Measurements from ENCODE around the gene PAPSS1. TPM values are rescaled to one million over a fixed set of nuclear protein-coding genes. Genes with fewer than 3 reads are reported as not detected.

Gene PAPSS1
- total and polyA plus RNA-seq, 9 of the 15 experiments (the other 6 are each of a cell fraction or from before 2014, with no cell fraction given): 21.1 to 53.9 (median 41.9) TPM

- TF ChIP-seq DNMT1 (IDR thresholded peaks at IDR 0.05) (no peak), RNF2 (IDR thresholded peaks at IDR 0.05) (0 out of 2 replicates have a peak, but pooled peaks have one; percentile 15), ZNF165 (CRISPR knock-in tag; IDR thresholded peaks at IDR 0.05; ENCODE audit: borderline replicate concordance) (no peak), THAP7 (CRISPR knock-in tag; IDR thresholded peaks at IDR 0.05) (no peak), ZNF586 (CRISPR knock-in tag; conservative IDR thresholded peaks at IDR 0.05) (no peak), ID3 (CRISPR knock-in tag; IDR thresholded peaks at IDR 0.05) (no peak), ID3 (tag; IDR thresholded peaks at IDR 0.05) (no peak), POLR3G (IDR thresholded peaks at IDR 0.05; ENCODE audit: extremely low read depth, insufficient read length, insufficient replicate concordance) (no peak), SIN3B (IDR thresholded peaks at IDR 0.05; ENCODE audit: low read depth) (no peak), ZBTB43 (CRISPR knock-in tag; IDR thresholded peaks at IDR 0.05) (no peak), ZNF41 (CRISPR knock-in tag; conservative IDR thresholded peaks at IDR 0.05) (no peak), FIP1L1 (IDR thresholded peaks at IDR 0.05; ENCODE audit: low read depth, low read length, poor library complexity, severe bottlenecking) (peak; percentile 58), BCLAF1 (IDR thresholded peaks at IDR 0.05; ENCODE audit: borderline replicate concordance in 1 of 2, control insufficient read depth in 1 of 2, low read depth in 2 of 2, low read length in 1 of 2) (no peak), ZC3H11A (IDR thresholded peaks at IDR 0.05; ENCODE audit: low read depth, low read length) (no peak), MAFF (IDR thresholded peaks at IDR 0.05; ENCODE audit: low read length) (no peak), KDM1A (IDR thresholded peaks at IDR 0.05) (peak in 1 of 2 experiments; percentile 13; a peak in 1 of 4 replicates), ZBTB11 (CRISPR knock-in tag; IDR thresholded peaks at IDR 0.05) (peak in 2 of 3 experiments; percentile 73 to 93; a peak in 4 of 6 replicates), TEAD1 (CRISPR knock-in tag; IDR thresholded peaks at IDR 0.05) (peak; percentile 85 to 98)
Observed at GRCh38 chr4:107719922-107720722, at the start of gene PAPSS1 (continued).

Data from K562 (cell line).